ENCODE data around the gene EIF4B.
"Not testable (repeated sequence)": the region's sequence is repeated elsewhere in the genome, so short reads cannot be mapped to it uniquely, and the experiment has no call there.

Gene EIF4B

DNA sequence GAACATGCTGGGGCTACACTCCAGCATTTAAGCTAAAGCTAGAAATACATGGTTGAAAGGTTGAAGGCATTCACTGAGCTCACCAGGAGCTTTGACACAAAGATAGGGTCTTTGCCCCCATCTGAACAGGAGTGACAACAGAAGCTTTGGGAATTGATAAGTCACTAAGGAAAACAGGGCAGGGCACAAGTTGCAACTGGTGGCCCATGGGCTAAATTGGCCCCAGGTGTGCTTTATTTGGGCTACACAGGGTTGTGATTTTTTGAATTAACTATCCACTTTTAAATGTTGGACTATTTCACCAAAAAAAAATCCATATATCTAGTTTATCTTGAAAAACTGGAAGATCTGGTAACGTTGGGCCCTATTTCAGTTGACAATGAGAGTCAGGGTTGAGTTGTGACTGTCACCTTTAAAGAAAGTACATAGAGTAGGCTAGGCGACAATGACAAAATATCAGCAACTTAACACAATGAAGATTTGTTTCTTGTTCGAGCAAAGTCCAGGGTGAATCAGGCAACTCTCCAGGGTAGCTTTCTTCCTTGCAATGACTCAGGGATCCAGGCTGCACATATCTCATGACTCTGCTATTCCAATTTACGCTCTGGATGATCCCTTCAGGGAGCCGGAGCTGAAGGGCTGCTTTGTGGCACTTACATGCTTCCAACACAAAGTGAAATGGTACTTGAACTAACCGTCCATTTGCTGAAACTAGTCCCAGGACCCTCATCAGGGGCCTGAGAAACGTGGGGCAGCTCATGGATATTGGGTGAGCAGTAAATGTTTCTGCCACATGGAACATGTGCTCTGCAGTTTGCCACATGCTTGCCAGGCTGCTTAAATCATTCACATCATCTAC is 13.3 kb upstream of the EIF4B start:
- DNase-seq (ENCODE audit: low spot score) = peak; percentile 56

DNA sequence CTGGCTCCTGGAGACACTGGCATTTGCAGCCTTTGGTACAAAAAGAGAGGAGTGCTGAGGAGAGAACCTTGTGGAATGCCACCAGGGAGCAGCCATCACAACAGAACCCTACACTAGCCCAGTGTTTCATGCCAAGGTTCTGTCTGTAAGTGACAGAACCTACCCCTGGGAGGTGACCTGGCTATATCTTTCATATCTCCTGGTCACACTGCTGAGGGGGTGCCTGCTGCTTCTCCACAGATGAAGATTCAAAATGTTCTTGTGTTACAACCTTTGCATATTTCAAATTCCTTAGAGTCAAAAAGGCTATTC is 12.7 kb upstream of the EIF4B start:
- DNase-seq (ENCODE audit: low spot score) = no peak

DNA sequence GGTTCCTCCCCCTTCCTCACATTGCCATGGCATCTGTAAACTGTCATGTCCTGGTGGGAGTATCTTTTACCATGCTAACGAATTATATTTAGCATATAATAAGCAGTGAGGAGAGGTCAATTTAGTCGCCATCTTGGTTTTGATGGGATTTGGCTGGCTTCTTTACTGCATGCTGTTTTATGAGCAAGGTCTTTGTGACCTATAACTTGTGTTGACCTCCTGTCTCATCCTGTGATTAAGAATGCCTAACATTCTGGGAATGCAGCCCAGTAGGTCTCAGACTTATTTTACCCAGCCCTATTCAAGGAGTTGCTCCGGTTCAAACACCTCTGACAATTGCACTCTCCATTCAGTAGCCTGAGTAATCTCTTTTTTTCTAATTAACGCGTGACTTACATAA is 2.1 kb upstream of the EIF4B start:
- DNase-seq (ENCODE audit: low spot score) = peak; percentile 91

DNA sequence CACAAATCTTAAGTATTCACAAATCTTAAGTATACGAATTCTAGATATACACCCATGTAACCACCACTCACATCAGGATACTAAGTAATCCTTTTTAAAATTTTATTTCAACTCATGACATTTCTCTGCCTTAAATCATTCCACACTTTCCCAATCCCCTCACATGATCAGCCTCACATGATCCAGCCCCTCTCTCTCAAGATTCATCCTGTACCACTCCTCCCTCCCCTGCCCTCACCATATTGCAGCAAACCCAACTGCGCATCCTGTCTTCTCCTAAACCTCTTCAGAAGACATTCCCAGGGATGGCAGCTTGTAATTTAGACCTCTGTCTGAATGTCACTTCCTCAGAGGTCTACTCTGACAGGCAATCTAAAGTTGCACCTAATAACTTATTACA is 1.7 kb upstream of the EIF4B start:
- peak; percentile 91 for DNase-seq (ENCODE audit: low spot score)

DNA sequence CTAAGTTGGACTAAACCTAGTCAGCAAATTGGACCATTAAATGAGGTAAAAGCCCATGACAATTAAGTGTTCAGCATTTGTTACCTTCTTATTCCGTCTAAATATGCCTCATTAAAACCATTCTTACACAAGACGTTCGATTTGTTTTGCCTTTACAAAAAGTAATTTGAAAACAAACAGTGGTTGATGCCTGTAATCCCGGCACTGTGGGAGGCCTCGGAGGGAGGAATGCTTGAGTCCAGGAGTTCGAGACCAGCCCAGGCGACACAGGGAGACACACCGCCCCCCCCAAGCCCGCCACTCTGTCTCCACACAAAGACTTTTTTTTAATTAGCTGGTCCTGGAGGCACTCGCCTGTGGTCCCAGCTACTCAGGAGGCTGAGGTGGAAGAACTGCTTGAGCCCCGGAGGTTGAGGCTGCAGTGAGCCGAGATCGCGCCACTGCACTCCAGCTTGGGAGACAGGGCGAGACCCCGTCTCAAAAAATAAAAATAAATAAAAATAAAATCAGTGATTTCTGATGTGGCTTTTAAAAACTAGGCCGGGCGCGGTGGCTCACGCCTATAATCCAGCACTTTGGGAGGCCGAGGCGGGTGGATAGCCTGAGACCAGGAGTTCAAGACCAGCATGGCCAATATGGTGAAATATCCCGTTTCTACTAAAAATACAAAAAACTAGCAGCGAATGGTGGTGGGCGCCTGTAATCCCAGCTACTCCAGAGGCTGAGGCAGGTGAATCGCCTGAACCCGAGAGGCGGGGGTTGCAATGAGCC is 856 bp upstream of the EIF4B start:
- DNase-seq (ENCODE audit: low spot score) = peak; percentile 66

DNA sequence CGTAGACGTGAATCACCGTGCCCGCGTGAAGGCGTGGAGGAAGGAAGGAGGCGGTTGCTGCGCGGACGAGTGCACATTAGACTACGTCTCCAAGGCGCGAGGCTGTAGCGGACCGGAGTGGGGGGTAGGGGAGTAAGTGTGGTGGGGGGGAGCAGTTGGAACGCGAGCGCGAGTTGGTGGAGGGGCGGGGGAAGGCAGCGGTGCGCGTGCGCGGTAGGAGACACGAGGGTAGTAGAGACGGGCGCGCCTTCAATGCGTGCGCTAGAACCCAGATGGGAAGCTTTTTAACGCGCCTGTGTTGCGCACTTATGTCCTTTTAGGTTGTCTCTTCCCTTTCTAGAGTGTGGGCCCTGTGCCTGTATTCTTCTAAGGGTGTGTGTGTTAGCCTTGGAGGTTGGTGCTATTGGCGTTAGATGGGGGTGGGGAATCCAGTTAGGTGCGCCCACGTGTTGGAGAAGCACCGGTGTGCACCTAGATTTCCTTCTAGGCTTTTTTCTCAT is 604 bp downstream of the EIF4B start:
- DNase-seq (ENCODE audit: low spot score) = peak; percentile 74

DNA sequence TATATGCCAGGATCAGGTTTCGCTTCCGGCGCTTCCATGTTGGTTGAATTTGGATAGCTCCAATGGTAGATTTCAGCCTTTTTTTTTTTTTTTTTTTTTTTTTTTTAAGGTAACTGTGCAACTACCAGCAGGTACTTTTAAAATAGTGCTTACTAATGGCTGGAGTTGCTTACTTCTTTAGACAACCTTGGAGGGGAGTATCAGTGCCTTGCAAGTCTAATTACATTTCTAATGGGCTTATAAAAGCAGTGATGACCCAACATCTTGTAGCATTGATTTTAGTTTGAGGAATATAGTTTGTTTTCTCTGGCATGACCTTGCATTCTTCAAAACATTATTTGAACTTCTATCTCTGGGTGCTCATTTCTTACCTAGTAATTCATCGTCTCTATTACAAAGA is 1.1 kb downstream of the EIF4B start:
- no peak for DNase-seq (ENCODE audit: low spot score)

DNA sequence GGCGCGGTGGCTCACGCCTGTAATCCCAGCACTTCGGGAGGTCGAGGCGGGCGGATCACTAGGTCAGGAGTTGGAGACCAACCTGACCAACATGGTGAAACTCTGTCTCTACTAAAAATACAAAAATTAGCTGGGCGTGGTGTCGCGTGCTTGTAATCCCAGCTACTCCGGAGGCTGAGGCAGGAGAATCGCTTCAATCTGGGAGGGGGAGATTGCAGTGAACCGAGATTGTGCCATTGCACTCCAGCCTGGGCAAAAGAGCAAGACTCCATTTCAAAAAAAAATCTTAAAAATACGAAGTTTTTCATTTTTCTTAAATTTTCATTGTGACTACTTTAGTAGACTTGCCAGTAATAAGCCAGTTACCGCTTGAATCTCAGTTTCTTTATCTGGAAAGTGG is 2.5 kb downstream of the EIF4B start:
- not testable (repeated sequence) for DNase-seq (ENCODE audit: low spot score)

DNA sequence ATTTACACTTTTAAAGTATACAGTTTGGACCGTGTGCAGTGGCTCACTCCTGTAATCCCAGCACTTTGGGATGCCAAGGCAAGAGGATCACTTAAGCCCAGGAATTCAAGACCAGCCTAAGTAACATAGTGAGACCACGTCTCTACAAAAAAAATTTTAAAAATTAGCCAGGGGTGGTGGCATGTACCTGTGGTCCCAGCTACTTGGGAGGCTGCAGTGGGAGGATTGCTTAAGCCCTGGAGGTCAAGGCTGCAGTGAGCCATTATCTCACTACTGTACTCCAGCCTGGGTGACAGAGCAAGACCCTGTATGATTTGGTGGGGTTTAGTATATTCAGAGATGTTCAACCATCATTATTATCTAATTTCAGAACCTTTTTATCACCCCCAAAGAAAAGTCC is 4.7 kb downstream of the EIF4B start:
- no peak for DNase-seq (ENCODE audit: low spot score)

DNA sequence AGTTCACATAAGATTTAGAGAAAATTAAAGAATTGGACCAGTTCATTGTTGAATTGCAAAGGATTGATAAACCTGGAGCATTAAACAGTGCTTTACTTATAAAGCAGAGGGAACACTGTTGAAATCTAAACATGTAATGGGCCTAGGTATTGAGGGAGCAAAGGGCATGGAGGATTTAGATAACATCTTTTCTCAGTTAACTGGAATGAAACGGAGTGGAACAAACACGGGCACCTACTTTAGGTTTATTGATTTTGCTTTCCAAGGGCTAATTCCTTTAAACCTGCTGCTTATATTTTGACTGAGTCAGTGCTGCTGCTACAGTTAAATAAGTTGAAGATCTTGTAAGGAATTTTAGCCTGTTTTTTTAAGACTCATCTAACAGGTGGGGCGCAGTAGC is 5.6 kb downstream of the EIF4B start:
- no peak for DNase-seq (ENCODE audit: low spot score)

DNA sequence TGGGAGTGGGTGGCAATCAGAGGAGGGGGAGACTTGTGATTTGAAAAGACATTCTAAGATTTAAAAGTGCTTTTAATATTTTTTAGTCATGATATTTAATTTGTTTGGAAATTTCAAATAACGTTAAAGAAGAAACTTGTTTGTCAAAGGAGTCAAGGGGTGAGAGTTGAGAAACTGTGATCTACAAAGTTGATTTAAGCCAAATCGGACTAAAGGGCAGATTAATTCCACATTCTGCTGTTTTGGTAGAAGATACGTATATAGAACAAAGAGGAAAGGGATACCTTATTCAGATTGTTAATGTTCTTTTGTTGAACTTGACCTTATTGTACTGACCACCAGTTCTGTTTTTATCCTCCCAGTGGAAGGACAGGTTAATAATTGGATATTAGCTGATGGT is 6.7 kb downstream of the EIF4B start:
- no peak for DNase-seq (ENCODE audit: low spot score)

DNA sequence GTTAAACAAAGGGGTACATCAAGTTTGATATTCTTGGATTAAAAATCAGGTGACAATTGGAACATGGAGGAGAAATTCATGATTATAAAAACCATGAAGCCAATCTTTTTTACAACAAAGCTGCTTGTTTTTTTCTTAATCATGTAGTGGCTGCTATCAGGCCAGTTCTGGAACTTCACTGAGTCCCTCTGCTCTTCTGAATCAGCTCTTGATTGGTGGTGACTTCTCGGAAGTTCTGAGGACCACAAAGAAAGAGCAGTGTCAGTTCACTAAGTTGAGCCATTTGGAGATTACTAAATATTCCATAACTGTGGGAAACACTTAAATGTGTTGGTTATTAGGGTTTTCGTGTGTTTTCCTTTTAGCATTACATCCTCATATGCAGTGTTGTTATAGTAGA is 8.5 kb downstream of the EIF4B start:
- DNase-seq (ENCODE audit: low spot score) = no peak

DNA sequence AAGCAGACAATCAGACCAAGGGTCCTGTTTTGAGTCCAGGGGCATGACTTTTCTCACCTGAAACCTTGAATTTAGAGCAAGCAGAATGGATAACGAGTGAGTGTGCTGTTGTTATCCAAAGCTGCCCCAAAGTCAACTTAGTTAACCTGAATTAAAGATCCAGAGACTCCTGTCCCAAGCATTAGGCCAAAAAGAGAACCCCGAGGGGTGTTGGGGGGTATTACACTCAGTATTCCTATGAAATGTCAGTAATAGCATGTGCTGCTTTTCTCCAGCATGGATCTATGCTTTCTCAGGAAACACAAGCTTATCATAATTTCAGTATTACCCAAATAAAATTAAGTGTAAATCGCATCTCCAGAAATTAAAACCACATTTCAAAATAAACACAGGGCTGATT is 19.0 kb downstream of the EIF4B start:
- DNase-seq (ENCODE audit: low spot score) = no peak

DNA sequence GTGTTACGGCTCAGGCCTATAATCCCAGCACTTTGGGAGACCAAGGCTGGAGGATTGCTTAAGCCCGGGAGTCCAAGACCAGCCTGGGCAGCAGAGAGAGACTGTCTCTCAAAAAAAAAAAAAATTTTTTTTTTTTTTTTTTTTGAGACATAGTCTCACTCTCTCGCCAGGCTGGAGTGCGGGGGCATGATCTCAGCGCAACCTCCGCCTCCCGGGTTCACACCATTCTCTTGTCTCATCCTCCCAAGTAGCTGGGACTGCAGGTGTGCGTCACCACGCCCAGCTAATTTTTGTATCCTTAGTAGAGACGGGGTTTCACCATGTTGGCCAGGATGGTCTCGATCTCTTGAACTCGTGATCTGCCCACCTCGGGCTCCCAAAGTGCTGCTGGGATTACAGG is 20.8 kb downstream of the EIF4B start:
- DNase-seq (ENCODE audit: low spot score) = not testable (repeated sequence)

DNA sequence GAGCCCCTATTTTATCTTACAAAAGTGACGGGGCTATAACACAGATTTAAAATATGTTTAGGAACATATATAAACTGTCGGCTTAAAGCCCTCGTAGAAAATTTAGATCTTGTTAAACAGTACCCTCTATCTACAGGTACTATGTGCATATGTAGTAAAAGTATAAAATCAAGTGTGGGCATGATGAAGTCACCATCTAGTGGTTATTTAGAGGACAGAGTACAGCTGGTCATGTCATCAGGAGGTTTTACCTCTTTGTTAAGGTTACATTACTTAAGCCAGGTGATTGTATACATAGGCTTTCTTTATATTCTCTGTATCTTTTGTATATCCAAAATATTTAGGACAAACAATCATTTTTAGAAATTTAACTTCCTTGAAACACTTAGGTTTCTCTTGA is 25.4 kb downstream of the EIF4B start:
- DNase-seq (ENCODE audit: low spot score) = no peak

DNA sequence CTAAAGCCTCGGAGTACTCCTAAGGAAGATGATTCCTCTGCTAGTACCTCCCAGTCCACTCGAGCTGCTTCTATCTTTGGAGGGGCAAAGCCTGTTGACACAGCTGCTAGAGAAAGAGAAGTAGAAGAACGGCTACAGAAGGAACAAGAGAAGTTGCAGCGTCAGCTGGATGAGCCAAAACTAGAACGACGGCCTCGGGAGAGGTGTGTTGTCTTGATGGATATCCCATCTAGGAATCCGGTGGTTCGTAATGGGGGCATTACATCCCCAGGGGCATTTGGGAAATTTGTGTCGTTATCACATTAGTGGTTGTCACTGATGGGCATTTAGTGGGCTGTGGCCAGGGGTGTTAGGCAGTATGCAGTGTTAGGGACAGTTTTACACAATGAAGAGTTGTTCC is 27.6 kb downstream of the EIF4B start:
- not testable (repeated sequence) for DNase-seq (ENCODE audit: low spot score)

DNA sequence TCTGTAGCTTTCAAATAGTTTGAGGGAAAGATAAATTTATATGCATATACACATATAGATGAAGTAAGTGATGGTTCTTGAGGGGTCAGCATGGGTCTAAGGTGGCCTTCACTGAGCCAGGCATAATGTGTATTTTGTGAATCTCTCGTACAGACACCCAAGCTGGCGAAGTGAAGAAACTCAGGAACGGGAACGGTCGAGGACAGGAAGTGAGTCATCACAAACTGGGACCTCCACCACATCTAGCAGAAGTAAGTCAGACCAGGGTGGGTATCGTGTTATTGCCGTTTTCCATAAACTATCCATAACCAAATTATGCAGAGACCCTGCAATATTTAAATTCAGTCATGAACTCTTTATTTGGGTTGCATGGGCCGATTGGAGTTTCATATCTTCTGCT is 28.2 kb downstream of the EIF4B start:
- no peak for DNase-seq (ENCODE audit: low spot score)

DNA sequence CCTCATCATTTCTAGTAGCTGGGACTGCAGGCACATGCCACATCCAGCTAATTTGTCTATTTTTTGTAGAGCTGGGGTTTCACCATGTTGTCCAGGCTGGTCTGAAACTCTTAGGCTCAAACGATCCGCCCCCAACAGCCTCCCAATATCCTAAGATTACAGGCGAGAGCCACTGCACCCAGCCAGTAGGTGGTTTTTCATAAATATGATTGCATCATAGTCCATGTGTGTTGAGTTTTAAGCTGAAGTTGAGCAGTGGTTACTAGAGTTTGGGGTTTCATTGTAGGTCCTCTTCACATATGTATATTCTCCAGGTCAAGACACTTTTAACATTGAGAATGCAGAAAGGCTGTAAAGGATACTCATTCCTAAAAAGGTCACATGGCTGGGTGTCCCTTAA is 30.5 kb downstream of the EIF4B start:
- no peak for DNase-seq (ENCODE audit: low spot score)

DNA sequence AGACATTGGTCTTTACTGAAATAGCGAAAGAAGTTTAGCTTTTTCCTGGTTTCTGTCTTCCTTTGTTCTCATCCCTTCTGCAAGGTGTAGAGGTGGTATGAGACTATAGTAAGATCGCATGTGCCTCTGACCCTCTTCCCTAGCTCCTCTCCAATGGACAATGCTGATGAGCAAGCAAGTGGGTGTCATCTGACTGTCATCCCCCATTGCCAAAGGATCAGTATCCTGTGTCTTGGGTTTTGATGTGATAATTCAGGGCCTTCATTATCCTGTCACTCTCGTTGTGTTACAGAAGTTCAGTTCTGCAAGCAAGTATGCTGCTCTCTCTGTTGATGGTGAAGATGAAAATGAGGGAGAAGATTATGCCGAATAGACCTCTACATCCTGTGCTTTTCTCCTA is 33.6 kb downstream of the EIF4B start:
- no peak for DNase-seq (ENCODE audit: low spot score)

DNA sequence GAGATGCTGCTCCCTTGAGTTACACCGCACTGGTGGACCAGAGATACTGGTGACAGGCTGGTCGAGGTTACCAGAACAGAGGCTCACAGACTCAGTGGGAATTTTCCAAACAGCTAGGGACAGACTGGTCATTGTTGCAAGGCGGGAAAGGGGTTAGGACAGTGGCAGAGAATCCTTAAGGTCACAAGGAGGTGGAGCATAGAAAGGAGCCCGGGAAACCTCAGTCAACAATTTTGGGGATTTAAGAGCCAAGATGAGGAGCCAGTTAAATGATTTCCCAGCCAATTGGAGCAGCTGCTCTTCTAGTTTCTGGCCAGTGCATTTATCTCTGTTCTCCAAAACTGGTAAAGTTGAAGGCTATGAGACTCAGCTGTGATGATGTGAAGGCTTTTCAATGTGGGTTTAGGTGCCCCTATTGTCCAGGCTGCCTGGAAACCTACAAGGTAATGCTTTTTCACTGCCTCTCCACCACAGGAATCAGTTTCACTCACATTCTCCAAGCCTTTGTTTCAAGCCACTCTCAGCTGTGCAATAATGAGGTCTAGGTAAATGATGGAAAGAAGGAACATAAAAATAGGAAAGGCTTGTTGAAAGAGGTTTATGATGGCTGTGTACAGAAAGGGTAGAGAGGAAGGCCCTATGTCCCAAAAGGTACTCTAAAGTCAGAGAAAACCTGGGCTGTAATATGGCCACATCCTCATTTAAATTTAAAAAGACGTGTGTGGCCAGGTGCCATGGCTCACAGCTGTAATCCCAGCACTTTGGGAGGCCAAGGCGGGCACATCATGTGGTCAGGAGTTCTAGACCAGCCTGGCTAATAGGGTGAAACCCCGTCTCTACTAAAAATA is 36.6 kb downstream of the EIF4B start:
- DNase-seq (ENCODE audit: low spot score) = no peak

DNA sequence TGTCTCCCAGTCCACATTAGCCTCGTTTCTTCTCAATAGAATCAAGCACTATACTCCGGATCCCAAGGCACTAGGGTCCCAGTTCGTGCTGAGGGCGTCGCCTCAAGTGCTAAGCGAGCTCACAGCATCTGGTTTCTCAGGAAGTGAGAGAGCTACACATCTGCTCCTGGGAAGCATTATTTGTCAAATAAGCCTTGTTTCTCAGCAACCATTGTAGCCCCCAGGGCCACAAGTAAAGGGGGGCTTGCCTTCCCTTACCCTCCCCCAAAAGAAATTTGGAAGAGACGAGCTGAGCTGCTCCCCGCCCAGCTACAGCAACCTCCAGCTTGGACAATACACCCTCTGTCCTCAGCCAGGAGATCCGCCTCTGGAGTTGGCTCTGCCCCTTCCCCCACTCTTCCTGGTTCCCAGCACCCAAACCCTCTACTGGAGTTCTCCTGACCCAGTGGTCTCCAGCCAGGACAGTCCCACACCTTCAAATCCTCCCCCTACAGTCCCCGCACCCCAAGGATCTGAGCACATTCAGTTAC is 37.9 kb downstream of the EIF4B start:
- DNase-seq (ENCODE audit: low spot score) = peak; percentile 66

Measured in cerebellar cortex (tissue), 1 donor.